22Rv1 (cell line): Measurements from ENCODE around the gene RPL19.

ENCODE experiments used
- CTCF ChIP-seq: fragments of 450-650 bp; IDR thresholded peaks from 2 replicates; pipeline ENCODE4 v1.5.1; 2017; ENCODE audit warnings: mild to moderate bottlenecking
- ZFX ChIP-seq: fragments of 450-650 bp; IDR thresholded peaks from 2 replicates; pipeline ENCODE4 v1.6.1; 2017; ENCODE audit warnings: antibody characterized with exemption, borderline replicate concordance

DNA sequence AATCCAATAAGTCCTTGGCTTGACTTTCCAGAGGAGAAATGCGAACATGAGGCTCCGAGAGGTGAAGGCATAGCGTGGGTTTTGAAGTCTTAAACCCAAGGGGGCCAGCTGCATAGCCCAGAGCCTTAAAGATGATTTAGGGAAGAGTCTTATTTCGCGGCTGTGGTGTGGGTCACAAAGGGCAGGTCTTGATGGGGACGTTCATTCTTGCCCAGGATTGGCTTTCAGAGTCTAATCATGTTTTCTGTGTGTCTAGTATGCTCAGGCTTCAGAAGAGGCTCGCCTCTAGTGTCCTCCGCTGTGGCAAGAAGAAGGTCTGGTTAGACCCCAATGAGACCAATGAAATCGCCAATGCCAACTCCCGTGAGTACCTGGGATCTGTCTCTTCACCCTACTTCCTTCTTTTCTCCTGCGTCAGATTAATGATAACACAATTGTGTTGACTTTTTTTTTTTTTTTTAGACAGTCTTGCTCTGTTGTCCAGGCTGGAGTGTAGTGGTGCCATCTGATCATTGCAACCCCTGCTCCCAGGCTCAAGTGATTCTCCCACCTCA, 951 bp downstream of the RPL19 start:
- TF ChIP-seq CTCF (no peak), ZFX (no peak)
